BJ (cell line): Measurements from ENCODE around the gene KCTD2. TPM values are rescaled to one million over a fixed set of nuclear protein-coding genes. Genes with fewer than 3 reads are reported as not detected.
"Not testable (repeated sequence)": the region's sequence is repeated elsewhere in the genome, so short reads cannot be mapped to it uniquely, and the experiment has no call there.

Experiments used
- CTCF ChIA-PET: fragments of 350-600 bp; formaldehyde crosslinking; extraction: SDS; loops from one replicate; lab custom pipeline; 2021; ENCODE audit warnings: antibody characterized with exemption, inconsistent platforms; lab: Yijun Ruan, JAX
- POLR2A ChIA-PET: fragments of 300-600 bp; sonication (Branson Sonifier 250); formaldehyde crosslinking; extraction: SDS; loops from one replicate; lab custom pipeline; 2021; ENCODE audit warnings: antibody characterized with exemption; lab: Charles Lee
- DNase-seq: peaks from one replicate; pipeline ENCODE4 v3.0.0-alpha.2; 2011; ENCODE audit warnings: low read depth
- H3K27me3 ChIP-seq: 2 replicates; pipeline ENCODE4 v1.6.0; 2011; ENCODE audit warnings: low read length; ENCODE audit not compliant: control insufficient read depth, insufficient read depth
- H3K36me3 ChIP-seq: 2 replicates; pipeline ENCODE4 v1.5.1; 2011; ENCODE audit warnings: low read length; ENCODE audit not compliant: control insufficient read depth, insufficient read depth
- H3K4me3 ChIP-seq: 2 replicates; pipeline ENCODE4 v1.5.1; 2011; ENCODE audit warnings: low read depth, mild to moderate bottlenecking, control low read depth, low read length
- CTCF ChIP-seq: IDR thresholded peaks from 2 replicates; pipeline ENCODE4 v1.5.1; 2011; ENCODE audit warnings: low read depth, mild to moderate bottlenecking, control low read depth, inconsistent platforms, low read length, moderate library complexity; ENCODE audit not compliant: insufficient read depth
- polyA plus RNA-seq: library from polyadenylated mRNA; depleted of rRNA; stranded (reverse); fragments of >200 nt; gene quantifications from 2 replicates; pipeline ENCODE4 v1.2.3, GENCODE V29; 2011

The KCTD2 gene
- polyA plus RNA-seq, 1 experiment = 28.0 TPM

GRCh38 chr17:75044716-75045115, 2.3 kb upstream of the KCTD2 start:
- POLR2A ChIA-PET = no interaction called here
- Histone ChIP-seq H3K27me3 (no peaks in the 10 kb centered on the region), H3K4me3 (no peak overlapping the region), H3K36me3 (peaks cover 12% of the 10 kb centered on the region)
- CTCF ChIA-PET = no interaction called here
- no peak for DNase-seq
- TF ChIP-seq CTCF = no peak

GRCh38 chr17:75045946-75046406, 1.0 kb upstream of the KCTD2 start:
- H3K27me3 ChIP-seq, DNase-seq, H3K36me3 ChIP-seq, POLR2A ChIA-PET: not testable (repeated sequence)
- CTCF ChIA-PET = interaction anchor here (1.2 to 2.0 kb wide), 2 partner anchors 84 to 88 kb away, joined by 4 to 6 read pairs; no protein-coding TSS in a partner anchor
- H3K4me3 ChIP-seq = peak overlapping the region; percentile 100

- H3K36me3 ChIP-seq = peaks cover 1% of the 10 kb centered on the region; the same call in 1 of the 2 replicates
- H3K27me3 ChIP-seq = no peaks in the 10 kb centered on the region
- no peak for TF ChIP-seq CTCF
- H3K4me3 ChIP-seq = peak overlapping the region; percentile 100
- CTCF ChIA-PET = interaction anchor here (0.6 to 3.6 kb wide), 8 partner anchors 9 to 89 kb away, joined by 3 to 17 read pairs (median 6); partner anchors contain the start of gene NT5C
- no peak for DNase-seq
- POLR2A ChIA-PET = interaction anchor here (1.2 kb wide), 1 partner anchor 12 kb away, joined by 3 read pairs; no protein-coding TSS in a partner anchor
Measured at GRCh38 chr17:75047398-75048098, 523 bp downstream of the KCTD2 start.

DNA sequence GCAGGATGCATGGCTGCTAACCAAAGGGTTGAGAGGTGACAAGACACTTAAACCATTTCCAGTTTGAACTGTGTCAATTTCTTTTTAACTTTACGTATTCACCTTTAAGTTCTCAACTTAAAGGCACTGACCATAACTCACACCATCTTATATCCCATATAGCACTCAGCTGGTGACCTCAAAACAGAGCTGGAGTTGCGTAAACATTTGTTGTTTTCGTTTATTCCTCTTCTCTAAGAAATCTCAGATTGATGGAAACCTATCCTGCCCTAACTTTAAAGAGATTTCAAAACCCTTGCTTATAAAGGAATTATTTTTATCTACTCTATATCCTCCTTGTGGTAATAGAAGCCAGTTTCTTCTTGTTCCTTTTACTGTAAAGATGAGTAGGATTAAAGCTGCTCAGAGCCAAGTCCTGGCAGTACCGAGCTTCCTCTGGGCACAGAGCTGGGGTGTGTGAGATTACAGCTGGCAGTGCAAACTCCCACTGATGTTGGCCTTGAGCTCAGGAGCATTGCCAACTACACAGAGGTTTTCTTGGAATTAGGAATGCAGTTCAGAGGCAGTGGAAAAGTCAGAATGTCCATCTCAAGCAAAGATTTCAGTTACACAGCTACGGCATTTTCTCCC, 1.3 kb downstream of the KCTD2 start:
- no peaks in the 10 kb centered on the region for H3K27me3 ChIP-seq
- no peak for TF ChIP-seq CTCF
- H3K4me3 ChIP-seq = peak overlapping the region; percentile 100
- ChIA-PET POLR2A (interaction anchor here (1.2 kb wide), 1 partner anchor 13 kb away, joined by 3 read pairs; no protein-coding TSS in a partner anchor), CTCF (interaction anchor here (0.7 to 3.6 kb wide), 12 partner anchors 8 to 162 kb away, joined by 3 to 17 read pairs (median 4); partner anchors contain the start of genes CDR2L and NT5C)
- H3K36me3 ChIP-seq = peaks cover 1% of the 10 kb centered on the region; the same call in 1 of the 2 replicates
- DNase-seq = no peak

- Histone ChIP-seq H3K4me3 (no peak overlapping the region), H3K27me3 (no peaks in the 10 kb centered on the region), H3K36me3 (peaks cover 3% of the 10 kb centered on the region; the same call in 1 of the 2 replicates)
- CTCF ChIA-PET = interaction anchor here (0.7 to 3.6 kb wide), 10 partner anchors 11 to 161 kb away, joined by 3 to 17 read pairs (median 4); partner anchors contain the start of gene CDR2L
- no peak for TF ChIP-seq CTCF
- DNase-seq = no peak
- POLR2A ChIA-PET = interaction anchor here (1.2 kb wide), 1 partner anchor 14 kb away, joined by 3 read pairs; no protein-coding TSS in a partner anchor
Measured at GRCh38 chr17:75049057-75049456, 2.0 kb downstream of the KCTD2 start.
